NCI-H2227 (cell line): ENCODE measurements around the gene RELB.
A peak's percentile ranks its signal among the peaks of the same experiment; 100 is the strongest.
"Not testable (repeated sequence)": the region's sequence is repeated elsewhere in the genome, so short reads cannot be mapped to it uniquely, and the experiment has no call there.

Experiments used
- DNase-seq: peaks from one replicate; lab custom pipeline; 2025; ENCODE audit not compliant: unreplicated experiment; lab: John Stamatoyannopoulos, UW

The RELB gene

GRCh38 chr19:45001087-45001739 is at the start of gene RELB:
RELB (plus strand) TSS chr19:45001464; CDS start chr19:45001580, 116 bp downstream.
- DNase-seq = peak; percentile 92

DNA sequence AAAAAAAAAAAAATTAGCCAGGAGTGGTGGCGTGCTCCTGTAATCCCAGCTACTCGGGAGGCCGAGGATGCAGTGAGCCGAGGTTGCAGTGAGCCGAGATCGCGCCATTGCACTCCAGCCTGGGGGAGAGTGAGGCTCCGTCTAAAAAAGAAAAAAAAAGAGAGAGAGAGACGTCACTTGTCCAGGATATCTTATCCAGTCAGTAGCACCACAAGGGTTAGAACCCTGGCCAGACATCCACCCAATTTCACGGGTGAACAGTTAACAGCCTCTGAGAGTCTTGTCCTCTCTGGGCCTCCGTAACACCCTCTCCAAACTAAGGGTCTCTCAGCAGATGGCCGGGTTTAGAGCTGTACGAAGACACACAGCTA is 47.0 kb upstream of the RELB start:
- no peak for DNase-seq

- DNase-seq = peak; percentile 96
These were observed 46.4 kb upstream of the RELB start, which contains the start of gene CLPTM1 for GRCh38 chr19:44954649-44955504. CLPTM1 (plus strand) TSS chr19:44955380; CDS start chr19:44955396, 16 bp downstream.

DNA sequence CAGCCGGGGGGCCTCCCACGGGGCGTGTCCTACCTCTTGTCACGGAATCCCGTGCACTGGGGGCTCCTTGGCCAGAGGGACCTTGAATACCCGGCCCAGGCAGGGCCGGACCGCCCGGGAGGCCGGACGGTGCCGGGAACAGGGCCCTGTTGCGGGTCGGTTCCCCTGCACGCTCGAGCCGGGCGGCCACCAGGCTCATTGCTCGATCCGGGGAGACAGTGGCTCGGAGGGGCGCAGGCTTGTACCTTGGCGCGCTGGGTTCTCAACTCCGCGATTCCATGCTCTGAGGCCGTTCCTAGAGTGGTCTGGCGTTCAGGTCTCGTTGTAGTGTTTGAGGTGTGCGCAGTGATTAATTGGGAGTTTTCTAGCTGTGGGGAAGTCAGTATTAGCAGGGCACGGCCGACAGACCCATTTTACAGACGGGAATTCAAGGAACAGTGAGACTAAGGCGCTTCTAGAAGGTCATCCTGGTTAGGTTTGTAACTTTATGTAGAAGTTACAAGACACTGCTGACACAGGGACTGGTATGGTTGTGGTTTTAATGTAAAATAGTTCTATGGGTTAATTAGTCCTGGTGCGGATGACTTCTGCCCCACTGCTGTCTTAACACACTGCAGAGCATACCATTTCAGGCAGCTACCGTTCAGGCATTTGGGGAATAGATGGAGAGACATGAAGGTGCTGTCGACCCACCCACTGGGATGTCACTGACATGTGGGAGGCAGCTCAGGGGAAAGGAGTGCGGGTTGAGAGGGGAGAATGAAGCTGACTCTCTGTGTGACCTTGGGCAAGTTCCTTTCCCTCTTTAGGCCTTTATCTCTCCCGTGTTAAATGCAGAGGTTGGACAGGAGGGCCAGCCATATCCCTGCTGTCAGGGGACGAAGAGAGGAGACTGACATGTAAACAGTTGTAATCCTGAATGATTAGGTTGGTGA is 45.5 kb upstream of the RELB start:
- DNase-seq = no peak

DNA sequence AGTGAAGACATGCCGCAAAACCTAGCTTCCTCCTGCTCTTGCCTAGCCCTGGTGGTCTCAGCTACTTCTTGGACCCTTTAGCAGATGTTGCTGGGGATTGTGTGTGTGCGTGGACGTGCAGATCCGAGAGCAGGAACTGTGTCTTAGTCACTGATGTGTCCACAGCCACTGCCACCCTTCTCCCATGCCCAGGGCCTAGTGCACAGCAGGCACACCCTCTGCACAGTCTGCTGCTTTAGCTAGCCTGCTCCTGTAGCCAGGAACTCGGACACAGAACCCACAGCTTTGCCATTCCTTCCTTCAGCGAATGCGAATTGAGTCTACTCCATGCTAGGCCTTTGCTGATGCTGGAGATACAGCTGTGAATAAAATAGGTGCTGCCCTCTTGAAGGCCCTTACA is 43.7 kb upstream of the RELB start:
- DNase-seq = no peak

DNA sequence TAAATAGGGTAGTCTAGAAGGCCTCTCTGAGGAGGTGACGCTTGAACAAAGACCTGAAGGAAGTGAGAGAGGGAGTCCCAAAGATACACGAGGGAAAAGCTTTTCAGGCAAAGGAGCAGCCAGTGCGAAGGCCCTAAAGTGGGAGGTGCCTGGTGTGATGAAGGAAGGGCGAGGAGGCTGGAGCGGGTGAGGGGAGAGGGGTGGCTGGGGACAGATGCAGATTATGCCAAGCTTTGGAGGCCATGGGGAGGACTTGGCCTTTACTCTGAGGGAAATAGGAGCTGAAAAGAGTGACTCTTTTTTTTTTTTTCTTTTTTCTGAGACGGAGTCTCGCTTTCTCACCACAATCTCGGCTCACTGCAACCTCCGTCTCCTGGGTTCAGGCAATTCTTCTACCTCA is 43.2 kb upstream of the RELB start:
- DNase-seq = no peak

DNA sequence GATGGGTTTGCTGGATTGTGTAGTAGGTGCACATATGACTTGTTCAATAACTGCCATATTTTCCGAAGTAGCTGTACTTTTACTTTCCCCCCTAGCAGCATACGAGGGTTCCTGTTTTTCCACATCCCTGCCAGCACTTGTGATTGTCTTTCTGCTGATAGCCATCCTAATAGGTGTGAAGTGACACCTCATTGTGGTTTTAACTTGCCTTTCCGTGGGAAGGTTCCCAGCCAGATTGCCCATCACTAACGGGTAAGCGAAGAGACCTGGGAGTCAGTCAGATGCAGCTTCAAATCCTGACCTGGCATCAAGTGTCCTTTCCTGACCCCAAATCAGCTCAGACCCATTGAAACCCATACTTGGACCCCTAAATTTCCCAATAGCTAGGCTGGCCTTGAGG is 41.6 kb upstream of the RELB start:
- DNase-seq = no peak

GRCh38 chr19:44960906-44961728 is 40.1 kb upstream of the RELB start:
- DNase-seq = no peak

DNA sequence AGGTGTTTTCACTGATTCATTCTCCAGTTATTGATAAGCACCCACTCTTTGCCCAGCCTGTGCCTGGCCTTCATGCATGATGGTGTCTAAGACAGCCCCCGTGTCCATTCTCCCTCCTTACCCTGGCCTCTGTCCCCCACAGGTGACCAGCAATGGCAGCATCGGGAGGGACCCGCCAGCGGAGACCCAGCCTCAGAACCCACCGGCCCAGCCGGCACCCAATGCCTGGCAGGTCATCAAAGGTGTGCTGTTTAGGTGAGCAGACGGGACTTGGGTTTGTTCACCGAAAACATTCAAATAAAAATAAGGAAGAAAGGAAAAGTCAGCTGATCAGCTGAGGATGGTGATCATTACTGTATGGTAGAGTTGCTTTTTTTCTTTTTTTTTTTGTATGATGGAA is 39.4 kb upstream of the RELB start:
- DNase-seq = no peak

GRCh38 chr19:44968118-44968517 is 33.1 kb upstream of the RELB start:
- DNase-seq = no peak

DNA sequence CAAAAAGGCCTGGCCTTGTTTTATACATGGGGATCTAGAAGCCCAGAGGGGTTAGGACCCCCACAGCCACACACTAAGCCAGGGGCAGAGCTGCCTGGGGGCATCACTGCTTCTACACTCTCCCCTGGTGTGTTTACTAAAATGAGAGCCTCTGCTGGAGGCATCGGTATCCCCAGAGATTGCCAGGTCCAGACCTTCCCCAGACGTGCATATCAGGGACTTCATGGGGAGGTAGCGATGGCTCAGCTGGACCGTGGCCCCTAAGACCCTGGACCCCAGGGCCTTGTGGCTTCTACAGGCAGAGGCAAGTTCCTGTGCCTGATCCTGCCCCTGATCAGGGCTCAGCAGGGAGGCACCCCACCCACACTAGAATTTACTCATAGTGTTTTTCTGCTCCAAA is 32.6 kb upstream of the RELB start:
- DNase-seq = no peak

GRCh38 chr19:44969437-44969836 is 31.8 kb upstream of the RELB start:
- DNase-seq = no peak

GRCh38 chr19:44971451-44971850 is 29.8 kb upstream of the RELB start:
- not testable (repeated sequence) for DNase-seq

DNA sequence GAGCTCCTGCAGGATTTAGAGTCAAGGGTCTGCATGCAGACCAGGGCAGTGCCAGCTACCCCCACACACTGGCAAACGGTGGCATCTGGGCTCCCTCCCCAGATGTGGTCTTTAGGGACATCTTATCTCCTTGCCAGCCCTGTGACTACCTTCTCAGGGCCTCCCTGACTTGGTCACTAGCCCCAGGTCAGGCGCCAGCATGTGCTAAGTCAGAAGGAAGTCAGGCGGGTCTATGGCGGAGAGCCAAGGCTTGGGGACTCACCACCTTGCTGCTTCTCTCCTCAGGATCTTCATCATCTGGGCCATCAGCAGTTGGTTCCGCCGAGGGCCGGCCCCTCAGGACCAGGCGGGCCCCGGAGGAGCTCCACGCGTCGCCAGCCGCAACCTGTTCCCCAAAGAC is 28.5 kb upstream of the RELB start:
- no peak for DNase-seq

DNA sequence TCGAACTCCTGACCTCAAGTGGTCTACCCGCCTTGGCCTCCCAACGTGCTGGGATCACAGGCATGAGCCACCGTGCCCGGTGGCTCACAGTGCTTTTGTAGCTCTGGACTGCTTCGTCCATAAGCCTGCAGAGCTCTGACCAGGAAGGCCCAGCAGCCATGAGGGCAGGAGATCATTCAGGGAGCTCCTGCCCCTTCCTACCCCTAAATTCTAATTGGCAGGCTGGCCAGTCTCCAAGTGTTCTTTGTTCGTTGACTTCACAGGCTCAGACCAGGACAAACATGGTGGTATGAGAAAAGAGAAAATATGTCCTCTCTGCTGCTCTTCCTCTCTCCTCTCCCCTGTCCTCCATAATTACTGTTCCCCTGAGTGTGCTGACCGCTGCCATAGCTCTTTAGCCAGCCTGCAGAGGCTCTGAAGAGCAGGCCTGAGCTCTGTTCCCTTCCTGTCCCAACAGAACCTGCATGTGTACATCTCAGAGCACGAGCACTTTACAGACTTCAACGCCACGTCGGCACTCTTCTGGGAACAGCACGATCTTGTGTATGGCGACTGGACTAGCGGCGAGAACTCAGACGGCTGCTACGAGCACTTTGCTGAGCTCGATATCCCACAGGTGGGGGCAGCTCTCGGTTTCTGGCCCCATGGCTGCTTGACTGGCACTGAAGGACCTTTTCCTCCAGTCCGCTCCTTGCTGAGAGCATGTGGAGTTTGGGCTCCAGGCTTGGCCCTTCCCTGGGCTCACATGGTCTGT is 27.1 kb upstream of the RELB start:
- DNase-seq = no peak

DNA sequence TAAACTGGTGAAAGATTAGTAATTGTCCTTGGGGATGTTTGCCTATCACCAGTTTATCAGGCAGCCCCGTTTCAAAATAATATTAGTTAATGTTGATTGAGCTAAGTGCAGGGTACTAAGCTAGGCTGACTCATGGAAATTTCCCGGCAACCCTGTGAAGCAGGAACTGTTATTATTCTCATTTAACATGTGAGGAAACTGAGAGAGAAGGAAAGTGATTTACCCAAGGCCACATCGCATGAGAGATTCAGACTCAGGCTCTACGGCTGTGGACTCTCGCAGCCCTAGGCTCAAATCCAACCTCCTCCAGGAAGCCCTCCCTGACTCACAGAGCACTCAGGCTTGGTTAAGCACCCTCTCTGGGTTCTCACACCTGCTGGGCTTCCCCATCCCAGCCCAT is 26.4 kb upstream of the RELB start:
- no peak for DNase-seq

DNA sequence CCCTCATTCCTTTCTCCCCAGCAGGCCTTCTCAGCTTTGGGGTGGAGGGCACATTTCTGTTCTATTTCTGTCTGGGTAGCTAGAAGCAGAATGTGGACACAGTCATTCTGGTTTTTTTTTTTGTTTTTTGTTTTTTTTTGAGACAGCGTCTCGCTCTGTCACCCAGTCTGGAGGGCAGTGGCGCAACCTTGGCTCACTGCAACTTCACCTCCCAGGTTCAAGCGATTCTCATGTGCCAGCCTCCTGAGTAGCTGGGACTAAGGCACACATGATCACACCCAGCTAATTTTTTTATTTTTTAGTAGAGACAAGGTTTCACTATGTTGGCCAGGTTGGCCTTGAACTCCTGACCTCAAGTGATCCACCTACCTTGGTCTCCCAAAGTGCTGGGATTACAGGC is 25.8 kb upstream of the RELB start:
- DNase-seq = no peak

DNA sequence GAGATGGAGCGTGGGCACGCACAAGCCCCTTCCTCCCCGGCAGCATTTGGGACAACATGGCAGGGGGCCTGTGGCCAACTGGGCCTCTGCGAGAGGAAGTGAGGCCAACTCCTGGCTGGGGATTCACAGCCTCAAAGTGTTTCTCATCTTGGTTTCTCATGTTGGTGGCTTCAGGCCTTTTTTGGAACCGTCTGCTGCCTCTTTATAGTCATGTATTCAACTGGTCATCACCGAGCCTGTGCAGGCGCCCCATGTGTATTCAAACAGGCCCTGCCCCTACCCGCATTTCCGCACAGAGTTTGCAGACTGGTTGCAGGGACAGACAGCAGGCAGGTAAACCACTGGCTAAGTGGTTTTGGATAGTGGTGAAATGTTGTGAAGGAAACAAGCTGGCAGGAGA is 17.3 kb upstream of the RELB start:
- no peak for DNase-seq

DNA sequence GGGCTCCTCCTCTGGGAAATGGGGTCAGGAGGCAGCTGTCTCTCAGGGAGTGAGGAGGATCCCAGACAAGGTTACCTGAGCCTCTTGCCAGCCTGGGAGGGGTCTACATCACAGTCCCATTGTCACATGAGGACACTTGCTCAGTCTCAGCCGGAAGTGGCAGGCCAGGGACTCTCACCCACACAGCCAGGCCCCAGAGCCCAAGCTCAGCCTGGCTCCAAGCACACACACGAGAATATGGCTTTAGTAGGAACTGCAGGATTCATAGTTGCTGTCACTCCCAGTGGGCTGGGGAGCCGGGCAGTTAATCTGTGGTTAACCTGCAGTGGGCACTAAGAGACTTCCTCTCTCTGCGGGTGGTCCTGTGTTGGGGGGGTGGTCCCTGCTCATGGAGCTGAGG is 15.8 kb upstream of the RELB start:
- no peak for DNase-seq

DNA sequence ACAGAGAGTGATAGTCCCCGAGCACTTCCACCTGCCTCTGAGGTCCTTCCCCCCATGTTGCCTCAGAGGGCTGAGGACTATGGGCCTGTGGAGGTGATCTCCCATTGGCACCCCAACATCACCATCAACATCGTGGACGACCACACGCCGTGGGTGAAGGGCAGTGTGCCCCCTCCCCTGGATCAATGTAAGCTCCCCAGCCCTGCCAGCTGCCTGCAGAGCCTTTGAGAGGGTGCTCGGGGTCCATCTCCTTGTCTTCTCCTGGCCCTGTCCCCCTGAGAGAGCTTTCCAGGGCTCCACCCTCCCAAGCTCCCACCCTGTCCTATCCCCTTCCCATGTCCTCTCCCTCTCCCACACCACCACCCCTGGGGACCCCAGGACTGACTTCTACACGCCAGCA is 14.9 kb upstream of the RELB start:
- no peak for DNase-seq
